HG02571 (cell line): ENCODE results near the gene DTNA.
"Not testable (repeated sequence)": the region's sequence is repeated elsewhere in the genome, so short reads cannot be mapped to it uniquely, and the experiment has no call there.

Experiments used
- ATAC-seq: cut with Tn5 transposase; IDR thresholded peaks from one replicate; pipeline ENCODE4 v1.9.1; 2021; ENCODE audit warnings: mild to moderate bottlenecking, moderate library complexity; ENCODE audit not compliant: unreplicated experiment

Gene DTNA

DNA sequence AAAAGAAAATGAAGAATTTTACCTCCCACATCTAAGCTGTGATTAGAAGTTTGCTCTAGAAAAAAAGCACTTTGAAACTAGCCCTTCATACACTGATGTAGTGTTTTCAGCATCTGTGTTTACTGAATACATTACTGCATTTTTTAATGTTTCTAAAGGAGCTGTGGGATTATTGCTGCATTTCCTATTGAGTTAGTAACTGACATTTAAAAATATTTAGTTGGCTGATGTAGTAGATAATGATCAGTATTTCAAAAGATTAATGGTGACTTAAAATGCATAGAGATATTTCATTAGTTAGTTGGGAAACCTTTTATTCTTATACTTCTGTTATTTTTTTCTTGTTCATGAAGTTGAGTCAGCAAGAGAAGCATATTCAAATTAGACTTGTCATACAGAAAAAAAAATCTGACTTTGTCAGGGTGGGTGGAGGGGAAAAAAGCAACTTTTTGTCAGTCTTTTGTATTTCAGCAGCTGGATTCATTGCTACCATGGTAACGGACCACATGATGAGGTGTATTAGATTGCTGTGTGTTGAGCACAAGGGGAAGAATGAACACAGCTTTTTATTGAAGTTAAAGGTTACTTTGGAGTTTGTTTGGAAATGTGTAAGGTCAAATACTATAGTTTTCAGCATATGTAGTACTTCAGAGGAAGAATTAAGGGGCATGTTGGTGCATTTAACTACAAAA is at the start of gene DTNA:
Gene DTNA (plus strand): TSS at position 549 of the 692 bp plus-strand sequence. CDS start 45,679 bp downstream, outside the sequence.
- no peak for ATAC-seq

DNA sequence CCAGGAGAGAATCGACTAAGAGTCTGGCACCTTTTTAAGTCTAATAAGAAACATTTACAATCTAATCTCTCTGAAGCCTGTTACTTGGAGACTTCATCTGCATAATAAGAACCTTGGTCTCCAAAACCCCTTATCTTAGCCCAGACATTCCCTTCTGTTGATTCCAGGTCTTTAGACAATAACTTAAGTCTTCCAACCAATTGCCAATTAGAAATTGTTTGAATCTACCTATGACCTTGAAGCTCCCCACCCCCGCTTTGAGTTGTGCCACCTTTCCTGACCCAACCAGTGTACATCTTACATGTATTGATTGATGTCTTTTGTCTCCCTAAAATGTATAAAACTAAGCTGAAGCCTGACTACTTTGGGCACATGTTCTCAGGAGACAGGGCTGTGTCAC is 49.5 kb upstream of the DTNA start:
- no peak for ATAC-seq

DNA sequence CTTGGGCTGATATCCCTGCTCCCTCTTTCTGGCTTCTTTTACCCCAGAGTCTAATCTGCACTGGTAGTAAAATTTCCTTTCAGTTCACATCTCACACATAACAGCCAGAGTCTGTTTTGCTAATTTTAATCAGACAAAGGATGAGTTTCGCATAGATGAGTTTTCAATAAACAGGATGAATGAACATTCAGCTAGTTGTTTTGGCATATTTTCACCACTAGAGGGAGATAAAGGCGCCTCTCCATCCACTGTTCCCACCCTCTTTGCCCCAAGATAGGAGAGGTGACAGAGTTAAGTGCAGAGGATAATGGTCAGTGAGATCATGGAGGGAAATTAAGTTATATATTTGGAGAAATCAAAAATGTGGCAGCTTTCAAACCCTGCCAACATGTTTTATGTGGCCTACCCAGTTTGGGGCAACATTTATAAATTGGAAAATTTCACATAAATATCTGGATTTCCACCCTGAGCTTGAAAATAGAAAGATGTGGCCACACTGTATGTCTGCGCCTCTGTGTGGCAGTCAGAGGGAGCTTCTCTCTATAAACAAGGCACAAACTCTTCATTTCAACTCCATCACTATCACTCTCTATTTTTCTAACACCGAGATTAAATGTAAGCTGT is 48.5 kb upstream of the DTNA start:
- peak; percentile 84 for ATAC-seq

DNA sequence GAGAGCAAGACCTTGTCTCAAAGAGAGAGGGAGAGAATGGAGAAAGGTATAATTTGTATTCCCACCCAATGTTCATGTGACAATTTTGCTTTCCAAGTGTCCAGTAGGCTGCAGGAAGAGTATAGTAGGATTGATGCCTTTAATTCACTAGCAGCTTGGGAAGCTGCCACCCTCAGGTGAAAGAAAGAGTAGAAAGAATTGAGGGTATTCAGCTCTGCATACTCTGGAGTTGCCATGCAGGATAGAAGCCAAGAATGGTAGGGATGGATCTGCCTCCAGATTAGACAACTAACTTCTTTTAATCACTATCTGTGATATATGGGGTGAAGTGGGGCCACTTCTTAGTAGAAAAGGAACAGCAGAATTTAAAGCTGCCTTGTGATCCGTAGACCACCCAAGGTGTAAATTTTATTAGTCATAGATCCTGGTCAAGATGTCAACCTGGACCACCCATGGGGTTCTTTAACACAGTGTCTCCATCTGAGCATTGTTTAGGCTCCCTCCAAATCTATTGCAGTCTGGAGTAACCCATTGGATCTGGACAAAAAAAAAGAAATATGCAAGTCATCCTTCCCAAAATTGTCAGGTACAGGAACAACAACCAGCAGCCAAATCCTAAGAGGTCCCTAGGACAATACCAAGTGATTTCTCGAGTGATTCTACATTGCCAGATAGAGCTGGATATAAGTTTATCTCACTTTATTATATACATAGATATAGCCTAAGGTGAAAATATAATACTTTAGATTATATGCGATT is 33.1 kb upstream of the DTNA start:
- no peak for ATAC-seq

DNA sequence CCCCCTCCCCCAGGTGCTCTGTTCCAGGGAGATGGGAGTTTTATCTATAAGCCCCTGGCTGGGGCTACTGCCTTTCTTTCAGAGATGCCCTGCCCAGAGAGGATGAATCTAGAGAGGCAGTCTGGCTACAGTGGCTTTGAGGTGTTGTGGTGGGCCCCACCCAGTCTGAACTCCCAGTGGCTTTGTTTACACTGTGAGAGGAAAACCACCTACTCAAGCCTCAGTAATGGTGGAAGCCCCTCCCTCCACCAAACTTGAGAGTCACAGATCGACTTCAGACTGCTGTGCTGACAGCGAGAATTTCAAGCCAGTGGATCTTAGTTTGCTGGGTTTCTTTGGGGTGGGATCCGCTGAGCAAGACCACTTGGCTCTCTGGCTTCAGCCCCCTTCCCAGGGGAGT is 20.3 kb upstream of the DTNA start:
- ATAC-seq, result not testable (repeated sequence)

DNA sequence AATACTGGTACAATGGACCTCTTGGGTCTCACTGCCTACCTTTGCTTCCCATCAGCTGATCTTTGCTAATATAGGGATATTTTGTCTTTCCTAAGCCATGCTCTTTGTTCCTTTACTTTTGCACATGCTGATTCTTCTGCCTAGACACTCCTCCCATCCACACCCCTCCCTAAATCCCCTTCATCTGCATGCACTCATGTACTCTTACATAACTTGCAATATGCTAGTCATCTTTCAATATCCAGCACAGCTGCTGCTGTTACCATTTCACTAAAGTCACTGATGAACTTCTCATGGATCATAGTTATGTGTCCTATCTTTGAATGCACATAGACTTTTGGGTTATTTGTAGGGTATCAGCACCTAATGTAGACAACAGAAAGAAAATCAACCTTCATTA is 18.5 kb upstream of the DTNA start:
- ATAC-seq, result no peak

DNA sequence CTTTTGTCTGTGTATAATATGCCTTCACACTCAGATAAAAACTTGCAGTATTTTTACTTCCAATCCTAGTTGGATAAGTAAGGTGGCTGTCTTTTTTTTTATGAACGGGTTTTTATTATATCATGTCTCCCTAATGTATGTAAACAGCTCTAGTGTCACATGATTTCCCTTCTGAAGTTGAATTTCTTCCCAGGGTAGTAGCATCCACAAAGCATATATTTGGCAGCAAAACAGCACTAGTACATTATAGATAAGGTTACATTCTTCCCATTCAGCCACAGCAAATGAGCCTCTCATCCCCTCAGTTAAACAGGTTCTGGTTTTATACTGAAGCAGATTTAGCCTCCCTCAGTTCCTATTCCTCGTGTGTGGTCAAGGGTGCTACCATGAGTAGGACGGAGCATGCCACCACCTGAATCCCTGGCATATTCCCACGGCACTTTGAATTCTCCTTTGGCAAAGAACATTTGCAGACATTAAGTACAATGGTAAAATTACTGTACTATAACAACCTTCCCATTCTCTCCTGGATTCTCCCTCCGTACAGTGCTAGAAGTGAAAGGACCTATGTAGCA is 15.4 kb upstream of the DTNA start:
- ATAC-seq, result no peak

DNA sequence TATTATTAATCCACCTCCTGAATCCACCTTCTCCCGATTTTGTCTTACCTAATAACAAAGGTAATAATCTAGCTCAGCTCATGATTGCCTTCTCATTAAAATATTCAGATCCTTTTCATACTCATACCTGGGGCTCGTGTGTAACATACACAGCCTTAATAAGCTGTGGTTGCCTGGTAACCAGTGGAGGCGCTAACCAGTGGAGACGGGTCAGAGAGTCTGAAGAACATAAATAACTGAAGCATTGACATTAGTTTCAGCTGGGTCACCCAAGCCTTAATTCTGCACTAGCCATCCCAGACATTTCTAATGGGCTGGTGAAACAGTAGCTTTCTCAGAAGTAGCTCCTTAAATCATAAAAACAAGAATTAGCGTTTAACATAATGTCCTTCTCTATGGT is 14.8 kb upstream of the DTNA start:
- no peak for ATAC-seq

DNA sequence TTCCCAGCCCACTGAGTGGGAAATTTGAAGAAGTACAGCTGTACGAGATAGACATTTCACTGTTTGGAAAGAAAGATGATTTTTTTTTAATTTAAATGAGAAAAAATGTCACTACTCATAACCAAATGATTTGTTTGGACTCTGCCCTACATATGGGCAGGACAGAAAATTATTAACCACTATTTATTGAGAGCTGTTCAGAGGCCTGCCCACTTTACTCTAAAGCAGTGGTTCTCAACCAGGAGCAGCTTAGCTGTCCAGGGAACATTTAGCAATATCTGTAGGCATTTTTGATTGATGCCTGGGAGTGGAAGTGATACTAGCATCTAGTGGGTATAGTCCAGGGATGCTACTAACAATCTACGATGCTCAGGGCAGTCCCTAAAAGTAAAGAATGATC is 13.4 kb upstream of the DTNA start:
- ATAC-seq, result no peak

DNA sequence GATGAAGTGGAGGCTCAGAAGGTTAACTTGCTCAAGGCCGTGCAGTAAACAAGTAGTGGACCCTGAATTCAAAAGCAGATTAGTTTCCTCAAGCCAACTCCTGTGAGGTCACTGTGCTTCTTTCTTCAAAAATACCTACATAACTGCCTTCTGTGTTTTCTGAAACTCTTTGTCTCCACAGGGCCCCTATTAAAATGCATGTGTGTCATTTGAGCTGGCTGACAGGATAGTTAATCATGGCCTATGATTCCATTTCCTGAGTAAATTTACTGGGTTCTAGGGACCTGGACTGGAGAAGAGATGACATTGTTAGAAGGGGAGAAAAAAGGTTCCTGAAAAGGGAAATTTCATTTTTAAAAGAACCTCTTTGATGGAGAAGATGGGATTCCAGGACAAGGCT is 12.9 kb upstream of the DTNA start:
- no peak for ATAC-seq

DNA sequence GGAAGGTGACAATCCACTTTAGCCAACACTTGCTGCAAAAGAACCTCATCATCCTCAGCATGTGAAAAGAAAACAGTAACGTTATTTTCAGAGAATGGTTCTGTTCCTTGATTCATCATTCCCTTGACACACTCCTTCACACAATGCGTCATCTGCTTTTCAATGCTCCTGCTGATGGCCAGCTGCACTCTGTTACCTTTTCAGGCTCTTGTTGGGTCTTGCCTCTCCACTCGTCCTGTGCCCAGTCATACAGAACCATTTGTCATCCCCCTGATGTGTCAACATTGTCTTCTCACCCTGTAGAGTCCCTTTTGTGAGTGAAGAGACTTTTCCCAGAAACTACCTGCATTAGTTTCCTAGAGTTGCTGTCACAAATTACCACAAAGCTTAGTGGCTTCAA is 12.2 kb upstream of the DTNA start:
- ATAC-seq, result no peak

DNA sequence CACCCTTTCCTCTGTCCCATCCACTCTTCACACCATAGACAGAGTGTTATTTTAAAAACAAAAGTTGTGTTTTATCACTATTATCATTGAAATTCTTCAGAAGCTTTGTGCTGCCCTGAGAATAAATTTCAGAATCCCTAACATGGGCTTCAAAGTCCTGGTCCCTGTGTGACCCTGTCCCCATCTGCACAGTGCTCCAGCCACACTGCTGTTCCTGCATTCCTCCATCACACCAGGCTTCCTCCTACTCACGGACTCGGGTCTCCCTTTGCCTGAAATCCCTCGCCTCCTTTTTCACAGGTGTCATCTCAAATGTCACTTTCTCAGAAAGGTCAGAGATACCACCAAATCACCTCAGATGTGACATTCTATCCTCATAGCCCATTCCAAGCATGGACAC is 8.2 kb upstream of the DTNA start:
- ATAC-seq, result no peak

DNA sequence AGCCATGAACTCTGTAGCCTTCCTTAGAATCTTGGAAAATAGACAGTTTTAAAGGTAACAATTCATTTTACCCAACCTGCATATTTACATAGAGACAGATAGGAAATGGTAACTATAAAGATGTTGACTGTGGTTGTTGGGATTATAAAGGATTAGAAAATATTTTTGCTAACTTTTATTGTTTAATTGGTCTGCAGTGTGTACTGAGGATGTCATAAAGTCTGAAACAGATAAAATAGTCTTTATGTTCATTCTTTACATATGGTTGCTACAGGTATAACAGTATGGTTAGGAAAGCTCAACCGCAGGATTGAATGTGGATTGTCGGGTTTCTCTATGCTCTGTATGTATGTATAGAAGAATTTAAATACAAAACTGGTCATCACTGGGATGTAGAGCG is 7.3 kb upstream of the DTNA start:
- no peak for ATAC-seq

DNA sequence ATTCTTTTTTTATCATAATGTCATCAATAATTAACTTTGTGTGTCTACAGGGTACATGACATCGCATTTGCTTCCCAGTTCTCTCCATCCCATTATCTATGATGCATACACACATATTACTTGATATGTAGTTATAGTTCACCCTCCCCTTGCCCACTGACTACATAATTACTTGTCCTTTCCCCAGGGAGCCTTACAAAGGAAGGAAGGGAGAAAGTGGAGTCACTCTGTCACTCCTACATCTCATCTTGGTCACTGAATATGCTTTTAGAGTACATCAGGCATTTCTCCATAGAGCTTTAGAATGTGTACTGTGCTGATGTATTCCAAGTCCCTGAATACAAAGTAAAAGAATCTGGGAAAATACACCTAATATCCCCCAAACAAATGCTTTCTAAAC is 6.0 kb upstream of the DTNA start:
- ATAC-seq, result no peak

DNA sequence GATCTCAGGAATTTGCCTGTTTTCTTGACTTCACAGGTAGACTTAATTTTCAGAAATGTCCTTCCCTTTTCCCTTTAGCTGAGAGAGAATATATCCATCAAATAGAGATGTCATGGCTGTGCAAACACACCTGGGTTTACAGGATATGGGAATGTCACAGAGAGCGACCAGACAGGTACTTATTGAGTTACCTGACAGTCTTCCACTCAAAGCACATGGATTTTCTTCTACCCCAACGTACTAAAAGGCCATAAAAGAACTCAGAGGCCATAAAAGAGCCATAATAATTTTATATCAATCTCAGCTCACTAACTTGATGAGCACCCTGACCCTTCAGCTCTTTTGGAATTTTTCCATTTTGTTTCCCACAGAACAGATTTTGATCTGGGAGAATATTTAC is 5.3 kb upstream of the DTNA start:
- ATAC-seq, result no peak

DNA sequence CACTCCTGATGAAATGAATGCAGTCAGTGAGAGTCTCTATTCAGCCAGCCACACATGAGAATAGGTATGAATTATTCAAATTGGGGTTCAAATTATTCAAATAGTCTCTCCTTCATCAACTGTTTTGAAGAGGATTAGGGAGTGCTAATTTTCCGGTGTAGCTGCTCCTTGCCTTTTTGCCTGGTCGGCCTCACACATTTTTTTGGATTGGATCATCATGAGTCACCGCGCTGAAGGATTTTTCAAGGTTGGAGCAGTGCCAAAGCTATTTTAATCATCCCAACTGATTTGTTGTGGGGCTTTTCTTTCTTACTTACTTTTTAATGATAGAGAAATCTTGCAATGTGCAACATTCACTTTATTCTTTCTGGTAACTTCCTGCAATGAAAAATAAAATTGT is 2.4 kb upstream of the DTNA start:
- ATAC-seq, result no peak

DNA sequence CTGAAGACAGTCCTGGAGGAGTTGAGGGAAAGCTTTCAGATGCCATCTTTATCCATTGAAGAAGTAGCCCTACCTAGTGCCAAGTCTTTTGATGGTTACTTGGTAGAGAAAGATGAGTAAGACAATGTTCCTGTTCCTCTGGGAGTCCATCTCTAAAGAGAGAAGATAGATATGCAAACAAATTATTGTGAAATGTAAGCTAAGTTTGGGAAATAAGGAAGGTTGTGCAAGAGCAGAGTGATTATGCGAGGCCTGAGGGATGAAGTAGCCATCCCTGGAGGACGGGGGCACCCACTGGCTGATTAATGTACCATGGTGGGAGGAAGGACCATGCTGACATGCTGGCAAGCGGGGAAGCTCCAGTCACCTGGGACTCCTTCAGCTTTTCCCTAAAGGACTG is 994 bp upstream of the DTNA start:
- no peak for ATAC-seq

DNA sequence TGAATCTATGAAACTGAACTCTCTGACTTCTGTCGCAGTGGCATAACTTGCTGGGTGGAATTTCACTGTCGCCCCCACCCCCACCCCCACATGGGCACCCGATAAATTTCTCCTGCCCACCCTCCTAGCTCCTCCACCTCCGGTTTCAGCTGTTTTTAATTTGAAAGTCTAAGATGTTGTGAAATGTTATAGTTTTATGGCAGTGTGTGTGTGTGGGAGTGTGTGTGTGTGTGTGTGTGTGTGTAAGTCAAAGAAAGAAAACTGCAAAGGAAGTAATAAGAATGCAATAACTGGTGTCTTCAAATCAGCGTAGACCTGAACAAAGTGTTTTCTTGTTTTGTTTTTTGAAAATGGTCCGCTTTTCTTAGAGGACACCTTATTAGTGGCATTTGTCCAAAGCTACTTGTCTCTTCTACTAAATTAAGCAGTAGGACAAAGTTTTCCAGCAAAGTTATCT is 388 bp downstream of the DTNA start:
- ATAC-seq, result no peak

DNA sequence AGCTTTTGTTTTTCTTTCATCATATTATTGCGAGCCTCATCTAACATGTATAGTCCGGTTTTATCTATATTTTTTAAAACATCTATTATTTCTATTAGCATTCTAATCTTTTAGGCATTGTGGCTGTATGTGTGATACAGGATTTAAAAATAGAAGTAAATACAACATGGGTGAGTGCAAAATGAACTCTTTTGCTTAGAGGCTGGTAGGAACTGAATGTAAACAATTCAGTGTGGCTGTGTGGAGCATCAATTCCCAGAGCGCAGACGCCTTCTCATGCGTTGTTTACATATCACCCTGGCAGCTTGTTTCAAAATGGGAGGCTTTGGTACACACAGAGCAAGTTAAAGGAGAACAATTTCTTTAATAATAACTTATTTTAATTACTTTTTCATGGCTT is 836 bp downstream of the DTNA start:
- ATAC-seq, result no peak

DNA sequence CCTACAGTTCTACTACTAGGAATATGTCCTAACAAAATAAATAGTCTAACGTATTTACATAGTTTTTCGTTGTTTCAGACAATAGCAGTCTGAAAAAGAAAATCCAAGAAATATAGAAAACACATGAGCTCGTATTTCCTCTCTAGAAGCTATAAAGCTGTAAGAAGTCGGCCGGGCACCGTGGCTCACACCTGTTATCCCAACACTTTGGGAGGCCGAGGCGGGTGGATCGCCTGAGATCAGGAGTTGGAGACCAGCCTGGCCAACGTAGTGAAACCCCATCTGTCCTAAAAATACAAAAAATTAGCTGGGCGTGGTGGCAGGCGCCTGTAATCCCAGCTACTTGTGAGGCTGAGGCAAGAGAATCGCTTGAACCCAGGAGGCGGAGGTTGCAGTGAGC is 6.0 kb downstream of the DTNA start:
- ATAC-seq, result not testable (repeated sequence)

DNA sequence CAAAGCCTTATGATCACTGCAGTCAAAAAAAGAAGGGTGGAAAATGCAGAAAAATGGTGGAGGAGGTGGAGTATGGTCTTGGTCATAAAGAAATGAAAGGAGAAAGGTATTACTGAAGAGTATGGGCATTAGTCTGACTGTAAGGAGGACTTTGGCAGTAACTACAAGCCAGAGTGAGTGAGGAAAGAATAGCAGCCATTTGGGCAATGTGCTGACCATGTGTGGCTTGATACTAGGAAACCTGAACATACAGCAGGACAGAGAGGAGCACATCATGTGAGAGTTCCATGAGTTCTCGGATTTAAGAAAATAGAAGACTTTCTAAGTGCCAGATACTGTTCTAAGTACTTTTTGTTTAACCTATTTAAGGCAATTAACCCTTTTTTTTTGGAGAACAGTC is 8.5 kb downstream of the DTNA start:
- ATAC-seq, result no peak

DNA sequence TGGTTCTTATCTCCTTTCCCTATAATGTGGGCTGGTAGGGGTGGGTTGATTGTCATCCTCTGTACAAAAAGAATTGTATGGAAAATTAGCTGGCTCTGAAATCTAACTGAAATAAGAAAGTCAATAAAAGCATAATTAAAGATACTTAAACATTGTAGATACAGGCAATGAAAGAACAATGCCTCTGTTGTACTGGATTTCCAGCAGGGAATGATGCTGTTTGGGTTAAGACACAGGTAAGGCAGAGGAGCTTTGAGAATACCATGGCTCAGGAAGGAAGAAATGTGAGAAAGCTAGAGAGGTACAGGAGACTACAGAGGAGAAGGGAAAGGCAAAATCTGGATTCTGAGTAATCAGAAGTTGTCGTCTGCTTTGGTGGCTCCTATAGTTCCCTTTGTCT is 10.1 kb downstream of the DTNA start:
- no peak for ATAC-seq
